Right lobe of liver (tissue), 4 donors: ENCODE results near the gene SART3.

ENCODE experiments used
- CTCF ChIP-seq, 4 donors: fragments of 200-600 bp in 3 of 4; fragments of 450-650 bp in 1 of 4; IDR thresholded peaks; one replicate each; pipeline versions ENCODE4 v1.5.1 to v1.8.0; 2016 to 2022; ENCODE audit warnings: antibody characterized with exemption in 4 of 4, mild to moderate bottlenecking in 2 of 4
- POLR2A ChIP-seq: fragments of 450-650 bp; IDR thresholded peaks from one replicate; pipeline ENCODE4 v1.6.1; 2017; ENCODE audit warnings: antibody characterized with exemption, mild to moderate bottlenecking
- donor health status: DM: no; HTN: no; CAD: no.
- donor health status: DM: no; HTN: no; CAD: no.
- donor health status: DM: no; HTN: yes; CAD: no.

GRCh38 chr12:108478611-108479206, 82.3 kb downstream of the SART3 start:
- no peak for TF ChIP-seq CTCF (IDR thresholded peaks at IDR 0.05)
- no peak for TF ChIP-seq POLR2A
